Colonic mucosa (tissue), 4 donors: ENCODE measurements around the gene ZSWIM4. TPM values are rescaled to one million over a fixed set of nuclear protein-coding genes. Genes with fewer than 3 reads are reported as not detected.
A peak's percentile ranks its signal among the peaks of the same experiment; 100 is the strongest.

ENCODE experiments used
- DNase-seq: peaks from one replicate; pipeline ENCODE4 v3.0.0-alpha.2; 2020
- H3K27ac ChIP-seq: fragments of 200-600 bp; one replicate; pipeline ENCODE4 v1.8.0; 2021
- H3K27me3 ChIP-seq: fragments of 200-600 bp; one replicate; pipeline ENCODE4 v1.8.0; 2021
- H3K36me3 ChIP-seq: fragments of 200-600 bp; one replicate; pipeline ENCODE4 v1.8.0; 2021
- H3K4me1 ChIP-seq: fragments of 200-600 bp; one replicate; pipeline ENCODE4 v1.8.0; 2021; ENCODE audit warnings: mild to moderate bottlenecking
- H3K4me3 ChIP-seq: fragments of 200-600 bp; one replicate; pipeline ENCODE4 v1.8.0; 2021
- H3K9ac ChIP-seq, 2 donors: one replicate each; pipeline ENCODE4 v1.7.0; 2013; ENCODE audit warnings: control low read depth in 2 of 2, low read depth in 2 of 2, low read length in 2 of 2
- H3K9me3 ChIP-seq: fragments of 200-600 bp; one replicate; pipeline ENCODE4 v1.8.0; 2021
- CTCF ChIP-seq: fragments of 200-600 bp; IDR thresholded peaks from one replicate; pipeline ENCODE4 v1.8.0; 2022; ENCODE audit warnings: antibody characterized with exemption, mild to moderate bottlenecking
- intact Hi-C: fragments of 100-400 bp; cut with DNase I; formaldehyde crosslinking; loops from one replicate; pipeline ENCODE4 v1.14.1; 2022
- total RNA-seq, 2 donors: library from RNA; stranded (reverse); fragmentation: NEBNext Ultra II Directional in 1 of 2; extraction: Animal tissue kit (Norgen Biotek cat#: 25700) in 1 of 2; gene quantifications; one replicate each; pipeline ENCODE4 v1.2.1, GENCODE V29; 2021
- donor health status: healthy.
- donor health status: DM: no; HTN: no; CAD: no.
- donor health status: DM: no; HTN: no; CAD: no.

ZSWIM4 gene
- total RNA-seq, 2 donors from 2014 or later = 2.9 to 4.3 TPM

- intact Hi-C loops = loop anchor here (5.0 kb wide), 1 partner anchor 264 kb away; no protein-coding TSS in a partner anchor
- H3K4me3 ChIP-seq = peak overlapping the region; percentile 39
- no peaks in the 10 kb centered on the region for H3K9me3 ChIP-seq
- no peaks in the 10 kb centered on the region for H3K4me1 ChIP-seq
- peak overlapping the region; percentile 87 for H3K27ac ChIP-seq
- H3K9ac ChIP-seq = peak overlapping the region; percentile 61 to 87
- no peak for TF ChIP-seq CTCF
- no peak for DNase-seq
- no peaks in the 10 kb centered on the region for H3K27me3 ChIP-seq
- H3K36me3 ChIP-seq = no peaks in the 10 kb centered on the region
These were observed 66.1 kb downstream of the ZSWIM4 start for GRCh38 chr19:13861392-13861713.

- peak; percentile 99 for TF ChIP-seq CTCF
- Histone ChIP-seq H3K9ac (peak overlapping the region; percentile 61 to 87), H3K27ac (peak overlapping the region; percentile 87), H3K27me3 (no peaks in the 10 kb centered on the region), H3K9me3 (no peaks in the 10 kb centered on the region), H3K36me3 (no peaks in the 10 kb centered on the region), H3K4me1 (no peaks in the 10 kb centered on the region), H3K4me3 (peak overlapping the region; percentile 39)
- intact Hi-C loops = loop anchor here (2.0 to 5.0 kb wide), 2 partner anchors 77 to 265 kb away; no protein-coding TSS in a partner anchor
- peak; percentile 94 for DNase-seq
These were observed 66.7 kb downstream of the ZSWIM4 start for GRCh38 chr19:13861714-13862531.

GRCh38 chr19:13864046-13864666, 68.9 kb downstream of the ZSWIM4 start:
- Histone ChIP-seq H3K4me3 (no peak overlapping the region), H3K9ac (peak overlapping the region; percentile 1 to 13), H3K36me3 (no peaks in the 10 kb centered on the region), H3K4me1 (no peaks in the 10 kb centered on the region), H3K27me3 (no peaks in the 10 kb centered on the region), H3K27ac (no peak overlapping the region), H3K9me3 (no peaks in the 10 kb centered on the region)
- peak; percentile 29 for DNase-seq
- no peak for TF ChIP-seq CTCF
- intact Hi-C loops = loop anchor here (5.0 kb wide), 1 partner anchor 267 kb away; no protein-coding TSS in a partner anchor

GRCh38 chr19:13864667-13865570, 69.7 kb downstream of the ZSWIM4 start:
- peak overlapping the region; percentile 13 to 64 for H3K9ac ChIP-seq
- intact Hi-C loops = loop anchor here (5.0 kb wide), 1 partner anchor 268 kb away; no protein-coding TSS in a partner anchor

More at GRCh38 chr19:13864667-13865570, 69.7 kb downstream of the ZSWIM4 start:
- Histone ChIP-seq H3K27me3 (no peaks in the 10 kb centered on the region), H3K4me1 (no peaks in the 10 kb centered on the region), H3K36me3 (no peaks in the 10 kb centered on the region), H3K9me3 (no peaks in the 10 kb centered on the region), H3K27ac (no peak overlapping the region), H3K4me3 (peak overlapping the region; percentile 65)
- TF ChIP-seq CTCF = no peak
- DNase-seq = no peak
